SJCRH30 (cell line): ENCODE measurements around the gene CHMP6. TPM values are rescaled to one million over a fixed set of nuclear protein-coding genes. Genes with fewer than 3 reads are reported as not detected.
"Not testable (repeated sequence)": the region's sequence is repeated elsewhere in the genome, so short reads cannot be mapped to it uniquely, and the experiment has no call there.

ENCODE experiments used
- DNase-seq, 2 experiments: peaks; one replicate each; pipeline ENCODE4 v3.0.0-alpha.2; 2015 to 2020
- H3K27ac ChIP-seq: fragments of 250-450 bp; sonication (Bioruptor Pico); 2 replicates; pipeline ENCODE4 v1.5.1; 2020; ENCODE audit warnings: mild to moderate bottlenecking, moderate library complexity
- H3K27me3 ChIP-seq: fragments of 250-450 bp; sonication (Bioruptor Pico); 2 replicates; pipeline ENCODE4 v1.5.1; 2020; ENCODE audit warnings: mild to moderate bottlenecking, moderate library complexity
- H3K36me3 ChIP-seq: fragments of 250-450 bp; sonication (Bioruptor Pico); 2 replicates; pipeline ENCODE4 v1.5.1; 2020; ENCODE audit warnings: mild to moderate bottlenecking, moderate library complexity
- H3K4me1 ChIP-seq: fragments of 250-450 bp; sonication (Bioruptor Pico); 2 replicates; pipeline ENCODE4 v1.5.1; 2020; ENCODE audit warnings: mild to moderate bottlenecking, moderate library complexity
- H3K4me3 ChIP-seq: fragments of 250-450 bp; sonication (Bioruptor Pico); 2 replicates; pipeline ENCODE4 v1.5.1; 2020; ENCODE audit warnings: mild to moderate bottlenecking, moderate library complexity
- H3K9me3 ChIP-seq: fragments of 250-450 bp; sonication (Bioruptor Pico); replicated peaks from 2 replicates; pipeline ENCODE4 v1.5.1; 2020; ENCODE audit warnings: mild to moderate bottlenecking, moderate library complexity
- total RNA-seq: library from RNA; depleted of rRNA; stranded (reverse); fragments of >200 nt; shearing (Covaris generic); gene quantifications from 2 replicates; pipeline ENCODE4 v1.2.3, GENCODE V29; 2014

The CHMP6 gene
- total RNA-seq, 1 experiment from 2014 or later, result 27.6 TPM

- no peaks in the 10 kb centered on the region for H3K9me3 ChIP-seq
- no peaks in the 10 kb centered on the region for H3K36me3 ChIP-seq
- no peak overlapping the region for H3K27ac ChIP-seq
- no peak for DNase-seq
- no peak overlapping the region for H3K4me3 ChIP-seq
- H3K4me1 ChIP-seq, result no peaks in the 10 kb centered on the region
- peaks cover 36% of the 10 kb centered on the region for H3K27me3 ChIP-seq
Measured at GRCh38 chr17:81028506-81028858, 36.8 kb downstream of the CHMP6 start.

- no peaks in the 10 kb centered on the region for H3K9me3 ChIP-seq
- no peak overlapping the region for H3K27ac ChIP-seq
- H3K4me3 ChIP-seq, result no peak overlapping the region
- no peak for DNase-seq
- H3K36me3 ChIP-seq, result no peaks in the 10 kb centered on the region
- H3K4me1 ChIP-seq, result no peaks in the 10 kb centered on the region; the same call in 1 of the 2 replicates
- H3K27me3 ChIP-seq, result peaks cover 26% of the 10 kb centered on the region
Measured at GRCh38 chr17:81029859-81030258, 38.2 kb downstream of the CHMP6 start.

- DNase-seq, result not testable (repeated sequence)
Measured at GRCh38 chr17:81030312-81030711, 38.7 kb downstream of the CHMP6 start.

GRCh38 chr17:81030741-81031565 lies 39.3 kb downstream of the CHMP6 start:
- H3K4me3 ChIP-seq, result no peak overlapping the region
- H3K27me3 ChIP-seq, result peaks cover 17% of the 10 kb centered on the region
- H3K9me3 ChIP-seq, result no peaks in the 10 kb centered on the region
- H3K36me3 ChIP-seq, result no peaks in the 10 kb centered on the region
- H3K27ac ChIP-seq, result no peak overlapping the region
- DNase-seq, result no peak
- H3K4me1 ChIP-seq, result peaks cover 2% of the 10 kb centered on the region; the same call in 1 of the 2 replicates

More at GRCh38 chr17:81030312-81030711, 38.7 kb downstream of the CHMP6 start:
- H3K9me3 ChIP-seq, H3K36me3 ChIP-seq, H3K4me3 ChIP-seq, H3K27ac ChIP-seq, H3K4me1 ChIP-seq: not testable (repeated sequence)
- H3K27me3 ChIP-seq, result peaks cover 22% of the 10 kb centered on the region

GRCh38 chr17:81031566-81032550 lies 40.2 kb downstream of the CHMP6 start:
- Histone ChIP-seq H3K27me3 (peaks cover 8% of the 10 kb centered on the region), H3K27ac (no peak overlapping the region), H3K4me3 (no peak overlapping the region), H3K9me3 (no peaks in the 10 kb centered on the region), H3K36me3 (no peaks in the 10 kb centered on the region), H3K4me1 (peaks cover 5% of the 10 kb centered on the region; the same call in 1 of the 2 replicates)
- no peak for DNase-seq

GRCh38 chr17:81032641-81033480 lies 41.2 kb downstream of the CHMP6 start:
- DNase-seq, result no peak
- peaks cover 4% of the 10 kb centered on the region; the same call in 1 of the 2 replicates for H3K27me3 ChIP-seq
- no peaks in the 10 kb centered on the region for H3K9me3 ChIP-seq
- peaks cover 5% of the 10 kb centered on the region; the same call in 1 of the 2 replicates for H3K4me1 ChIP-seq
- H3K27ac ChIP-seq, result no peak overlapping the region
- H3K4me3 ChIP-seq, result no peak overlapping the region
- no peaks in the 10 kb centered on the region for H3K36me3 ChIP-seq

- Histone ChIP-seq H3K4me3 (peak overlapping the region; percentile 60), H3K27ac (no peak overlapping the region), H3K4me1 (peaks cover 5% of the 10 kb centered on the region; the same call in 1 of the 2 replicates), H3K9me3 (no peaks in the 10 kb centered on the region), H3K36me3 (no peaks in the 10 kb centered on the region), H3K27me3 (no peaks in the 10 kb centered on the region; the same call in 1 of the 2 replicates)
- DNase-seq, result no peak
Measured at GRCh38 chr17:81033535-81034167, 42.0 kb downstream of the CHMP6 start.

- peak in 1 of 2 experiments; percentile 51 for DNase-seq
- Histone ChIP-seq H3K27ac (no peak overlapping the region), H3K4me3 (peak overlapping the region; percentile 60), H3K36me3 (no peaks in the 10 kb centered on the region), H3K4me1 (peaks cover 5% of the 10 kb centered on the region; the same call in 1 of the 2 replicates), H3K9me3 (no peaks in the 10 kb centered on the region), H3K27me3 (no peaks in the 10 kb centered on the region)
Measured at GRCh38 chr17:81034168-81034777, 42.6 kb downstream of the CHMP6 start.

- Histone ChIP-seq H3K9me3 (no peaks in the 10 kb centered on the region), H3K27me3 (no peaks in the 10 kb centered on the region), H3K4me1 (peaks cover 9% of the 10 kb centered on the region), H3K27ac (no peak within 1 kb of the TSS), H3K4me3 (peak within 1 kb of the TSS; percentile 84), H3K36me3 (no peaks in the 10 kb centered on the region)
- DNase-seq, result peak; percentile 100
Measured at GRCh38 chr17:81034779-81035520, 43.3 kb downstream of the CHMP6 start, which contains the start of gene BAIAP2. Gene BAIAP2, plus strand, starts transcription at chr17:81035151. Its CDS starts 104 bp downstream, at chr17:81035255.

GRCh38 chr17:81035521-81036196 lies 44.0 kb downstream of the CHMP6 start:
- Histone ChIP-seq H3K36me3 (no peaks in the 10 kb centered on the region), H3K27me3 (no peaks in the 10 kb centered on the region), H3K4me3 (peak overlapping the region; percentile 84), H3K27ac (no peak overlapping the region), H3K9me3 (no peaks in the 10 kb centered on the region), H3K4me1 (peaks cover 16% of the 10 kb centered on the region)
- DNase-seq, result peak; percentile 53 to 60

- Histone ChIP-seq H3K27ac (no peak overlapping the region), H3K9me3 (no peaks in the 10 kb centered on the region), H3K4me3 (peak overlapping the region; percentile 84), H3K27me3 (no peaks in the 10 kb centered on the region), H3K4me1 (peaks cover 21% of the 10 kb centered on the region), H3K36me3 (no peaks in the 10 kb centered on the region)
- no peak for DNase-seq
Measured at GRCh38 chr17:81036197-81036941, 44.7 kb downstream of the CHMP6 start.
